Neural cell (in vitro differentiated cells): ENCODE results near the gene TLR9.

Experiments
- EP300 ChIP-seq: fragments of 450-650 bp; conservative IDR thresholded peaks from 2 replicates; pipeline ENCODE4 v1.6.1; 2014; ENCODE audit warnings: antibody characterized with exemption, mild to moderate bottlenecking, moderate library complexity; ENCODE audit not compliant: poor library complexity, severe bottlenecking
- EZH2 ChIP-seq: fragments of 200-600, 300-800 bp; shearing (Covaris generic), sonication (generic); IDR thresholded peaks from 2 replicates; pipeline ENCODE4 v1.6.1; 2014; ENCODE audit warnings: antibody characterized with exemption, low read length, borderline replicate concordance, mild to moderate bottlenecking; ENCODE audit not compliant: insufficient read depth, poor library complexity, severe bottlenecking
- POLR2AphosphoS5 ChIP-seq: IDR thresholded peaks from 2 replicates; pipeline ENCODE4 v1.6.1; 2012
- RAD21 ChIP-seq: fragments of 450-650 bp; conservative IDR thresholded peaks from 2 replicates; pipeline ENCODE4 v1.6.1; 2014; ENCODE audit warnings: antibody characterized with exemption, mild to moderate bottlenecking, moderate library complexity
- SMC3 ChIP-seq: fragments of 450-650 bp; conservative IDR thresholded peaks from 2 replicates; pipeline ENCODE4 v1.6.1; 2014; ENCODE audit warnings: antibody characterized with exemption, mild to moderate bottlenecking, moderate library complexity; ENCODE audit not compliant: poor library complexity
- TAF1 ChIP-seq: IDR thresholded peaks from 2 replicates; pipeline ENCODE4 v1.6.1; 2012; ENCODE audit warnings: low read depth
- TF ChIP-seq, protein P1 (sequence below): fragments of 450-650 bp; IDR thresholded peaks from 2 replicates; pipeline ENCODE4 v1.5.1; 2014; ENCODE audit warnings: antibody characterized with exemption, mild to moderate bottlenecking, moderate library complexity; ENCODE audit not compliant: poor library complexity, severe bottlenecking
- TF ChIP-seq, protein P2 (sequence below): IDR thresholded peaks from 2 replicates; pipeline ENCODE4 v1.6.1; 2012; ENCODE audit warnings: borderline replicate concordance

DNA sequence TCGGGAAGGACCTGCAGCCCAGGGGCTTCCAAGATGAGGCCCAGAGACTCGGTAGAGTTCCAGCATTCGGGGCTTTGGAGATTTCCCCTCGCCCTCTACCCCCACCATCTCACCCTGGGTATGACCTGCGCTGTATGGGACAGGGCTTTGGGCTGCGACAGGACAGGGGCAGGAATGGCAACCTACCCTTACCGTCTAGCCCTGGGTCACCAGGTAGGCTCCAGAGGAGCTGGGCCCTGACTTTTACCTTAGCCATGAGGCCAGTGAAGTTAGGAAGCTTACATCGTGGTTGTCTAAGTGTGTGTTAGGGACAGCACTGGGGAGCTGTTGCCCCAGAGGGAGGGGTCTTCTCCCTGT lies 20.8 kb upstream of the TLR9 start:
- TF ChIP-seq EZH2 (no peak), RAD21 (no peak), SMC3 (no peak), POLR2AphosphoS5 (no peak), EP300 (no peak), TAF1 (no peak)
- TF ChIP-seq, protein P1, sequence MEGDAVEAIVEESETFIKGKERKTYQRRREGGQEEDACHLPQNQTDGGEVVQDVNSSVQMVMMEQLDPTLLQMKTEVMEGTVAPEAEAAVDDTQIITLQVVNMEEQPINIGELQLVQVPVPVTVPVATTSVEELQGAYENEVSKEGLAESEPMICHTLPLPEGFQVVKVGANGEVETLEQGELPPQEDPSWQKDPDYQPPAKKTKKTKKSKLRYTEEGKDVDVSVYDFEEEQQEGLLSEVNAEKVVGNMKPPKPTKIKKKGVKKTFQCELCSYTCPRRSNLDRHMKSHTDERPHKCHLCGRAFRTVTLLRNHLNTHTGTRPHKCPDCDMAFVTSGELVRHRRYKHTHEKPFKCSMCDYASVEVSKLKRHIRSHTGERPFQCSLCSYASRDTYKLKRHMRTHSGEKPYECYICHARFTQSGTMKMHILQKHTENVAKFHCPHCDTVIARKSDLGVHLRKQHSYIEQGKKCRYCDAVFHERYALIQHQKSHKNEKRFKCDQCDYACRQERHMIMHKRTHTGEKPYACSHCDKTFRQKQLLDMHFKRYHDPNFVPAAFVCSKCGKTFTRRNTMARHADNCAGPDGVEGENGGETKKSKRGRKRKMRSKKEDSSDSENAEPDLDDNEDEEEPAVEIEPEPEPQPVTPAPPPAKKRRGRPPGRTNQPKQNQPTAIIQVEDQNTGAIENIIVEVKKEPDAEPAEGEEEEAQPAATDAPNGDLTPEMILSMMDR, result no peak
- TF ChIP-seq, protein P2, sequence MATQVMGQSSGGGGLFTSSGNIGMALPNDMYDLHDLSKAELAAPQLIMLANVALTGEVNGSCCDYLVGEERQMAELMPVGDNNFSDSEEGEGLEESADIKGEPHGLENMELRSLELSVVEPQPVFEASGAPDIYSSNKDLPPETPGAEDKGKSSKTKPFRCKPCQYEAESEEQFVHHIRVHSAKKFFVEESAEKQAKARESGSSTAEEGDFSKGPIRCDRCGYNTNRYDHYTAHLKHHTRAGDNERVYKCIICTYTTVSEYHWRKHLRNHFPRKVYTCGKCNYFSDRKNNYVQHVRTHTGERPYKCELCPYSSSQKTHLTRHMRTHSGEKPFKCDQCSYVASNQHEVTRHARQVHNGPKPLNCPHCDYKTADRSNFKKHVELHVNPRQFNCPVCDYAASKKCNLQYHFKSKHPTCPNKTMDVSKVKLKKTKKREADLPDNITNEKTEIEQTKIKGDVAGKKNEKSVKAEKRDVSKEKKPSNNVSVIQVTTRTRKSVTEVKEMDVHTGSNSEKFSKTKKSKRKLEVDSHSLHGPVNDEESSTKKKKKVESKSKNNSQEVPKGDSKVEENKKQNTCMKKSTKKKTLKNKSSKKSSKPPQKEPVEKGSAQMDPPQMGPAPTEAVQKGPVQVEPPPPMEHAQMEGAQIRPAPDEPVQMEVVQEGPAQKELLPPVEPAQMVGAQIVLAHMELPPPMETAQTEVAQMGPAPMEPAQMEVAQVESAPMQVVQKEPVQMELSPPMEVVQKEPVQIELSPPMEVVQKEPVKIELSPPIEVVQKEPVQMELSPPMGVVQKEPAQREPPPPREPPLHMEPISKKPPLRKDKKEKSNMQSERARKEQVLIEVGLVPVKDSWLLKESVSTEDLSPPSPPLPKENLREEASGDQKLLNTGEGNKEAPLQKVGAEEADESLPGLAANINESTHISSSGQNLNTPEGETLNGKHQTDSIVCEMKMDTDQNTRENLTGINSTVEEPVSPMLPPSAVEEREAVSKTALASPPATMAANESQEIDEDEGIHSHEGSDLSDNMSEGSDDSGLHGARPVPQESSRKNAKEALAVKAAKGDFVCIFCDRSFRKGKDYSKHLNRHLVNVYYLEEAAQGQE, result no peak
